ENCODE data around the gene ASAP3.

DNA sequence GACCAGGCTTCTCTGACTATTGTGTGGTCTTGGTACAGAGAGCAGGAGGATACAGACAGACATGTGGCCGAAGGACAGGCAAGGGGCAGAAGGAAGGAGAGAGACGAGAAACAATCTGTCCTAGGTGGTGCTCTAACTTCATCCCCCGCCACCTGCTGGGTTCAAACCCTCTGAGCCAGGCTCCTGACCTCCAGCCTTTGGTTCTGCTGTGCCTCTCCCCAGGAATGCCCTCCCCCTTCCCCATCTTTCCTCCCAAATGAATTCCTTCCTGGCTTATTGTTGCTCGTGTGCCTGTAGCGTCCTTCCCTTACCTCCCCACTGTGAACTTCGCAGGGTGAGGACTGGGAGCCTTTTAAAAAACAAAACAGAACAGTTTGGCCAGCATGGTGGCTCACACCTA, 64.8 kb downstream of the ASAP3 start:
- TF ChIP-seq FOXK1 (CRISPR knock-in tag; IDR thresholded peaks at IDR 0.05; ENCODE audit: borderline replicate concordance) (no peak), ZNF785 (CRISPR knock-in tag; IDR thresholded peaks at IDR 0.05) (no peak), EZH2 (IDR thresholded peaks at IDR 0.05; ENCODE audit: borderline replicate concordance, low read depth, low read length) (no peak)
